Lower leg skin (tissue), 4 donors: ENCODE measurements around the gene NOX5. TPM values are rescaled to one million over a fixed set of nuclear protein-coding genes. Genes with fewer than 3 reads are reported as not detected.

ENCODE experiments used
- DNase-seq, 2 donors: peaks; one replicate each; pipeline ENCODE4 v3.0.0-alpha.2; 2019; ENCODE audit warnings: low spot score in 2 of 2
- H3K4me3 ChIP-seq: fragments of 200-600 bp; sonication (generic); 2 replicates; pipeline ENCODE4 v1.5.1; 2017; ENCODE audit warnings: mild to moderate bottlenecking, low read depth; ENCODE audit not compliant: poor library complexity, severe bottlenecking
- POLR2A ChIP-seq, 2 donors: fragments of 450-650 bp; IDR thresholded peaks; one replicate each; pipeline ENCODE4 v1.6.1; 2016 to 2017; ENCODE audit warnings: antibody characterized with exemption in 2 of 2, mild to moderate bottlenecking in 1 of 2, moderate library complexity in 1 of 2
- WGBS, 2 donors: methylation state at CpG; one replicate each; pipeline ENCODE4 v1.1.5; 2018; 5-methylcytosine and 5-hydroxymethylcytosine counted together
- intact Hi-C: fragments of 100-400 bp; cut with DNase I; formaldehyde crosslinking; loops from one replicate; pipeline ENCODE4 v1.15.0; 2023; ENCODE audit warnings: low total_unique reads
- total RNA-seq, 4 donors: library from RNA; depleted of rRNA; stranded (reverse); fragments of >200 nt; gene quantifications; one replicate each; pipeline ENCODE4 v1.1.0, GENCODE V29; 2016
- TF ChIP-seq, protein P1 (sequence below), 3 donors: fragments of 450-650 bp; IDR thresholded peaks; one replicate each; pipeline ENCODE4 v1.5.1; 2016; ENCODE audit warnings: antibody characterized with exemption in 3 of 3, mild to moderate bottlenecking in 3 of 3, moderate library complexity in 2 of 3

Gene NOX5
- total RNA-seq, 4 donors from 2014 or later: 0.04 to 0.29 (median 0.12) TPM

DNA sequence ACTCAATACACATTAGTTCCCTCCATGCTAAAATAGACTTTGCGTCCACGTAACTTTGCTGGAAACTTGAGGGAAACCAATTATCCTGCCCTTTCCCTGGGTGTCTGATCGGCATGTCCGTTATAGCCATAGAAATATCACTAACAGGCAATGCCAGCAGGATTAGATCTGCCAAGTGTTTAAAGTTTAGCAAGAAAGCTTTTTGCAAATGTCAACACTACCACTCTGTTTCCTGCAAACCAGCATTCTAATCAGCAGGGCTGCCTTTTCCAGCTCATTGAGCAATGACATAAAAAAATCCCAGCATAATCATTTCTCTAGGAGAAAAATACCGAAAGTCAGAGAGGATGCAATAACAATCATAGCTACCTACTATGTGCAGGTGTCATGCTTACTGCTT, 60.9 kb downstream of the NOX5 start:
- TF ChIP-seq POLR2A (IDR thresholded peaks at IDR 0.05): no peak
- TF ChIP-seq, protein P1, sequence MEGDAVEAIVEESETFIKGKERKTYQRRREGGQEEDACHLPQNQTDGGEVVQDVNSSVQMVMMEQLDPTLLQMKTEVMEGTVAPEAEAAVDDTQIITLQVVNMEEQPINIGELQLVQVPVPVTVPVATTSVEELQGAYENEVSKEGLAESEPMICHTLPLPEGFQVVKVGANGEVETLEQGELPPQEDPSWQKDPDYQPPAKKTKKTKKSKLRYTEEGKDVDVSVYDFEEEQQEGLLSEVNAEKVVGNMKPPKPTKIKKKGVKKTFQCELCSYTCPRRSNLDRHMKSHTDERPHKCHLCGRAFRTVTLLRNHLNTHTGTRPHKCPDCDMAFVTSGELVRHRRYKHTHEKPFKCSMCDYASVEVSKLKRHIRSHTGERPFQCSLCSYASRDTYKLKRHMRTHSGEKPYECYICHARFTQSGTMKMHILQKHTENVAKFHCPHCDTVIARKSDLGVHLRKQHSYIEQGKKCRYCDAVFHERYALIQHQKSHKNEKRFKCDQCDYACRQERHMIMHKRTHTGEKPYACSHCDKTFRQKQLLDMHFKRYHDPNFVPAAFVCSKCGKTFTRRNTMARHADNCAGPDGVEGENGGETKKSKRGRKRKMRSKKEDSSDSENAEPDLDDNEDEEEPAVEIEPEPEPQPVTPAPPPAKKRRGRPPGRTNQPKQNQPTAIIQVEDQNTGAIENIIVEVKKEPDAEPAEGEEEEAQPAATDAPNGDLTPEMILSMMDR (IDR thresholded peaks at IDR 0.05): no peak
- 84 to 88% methylated on average over 5 of the region's 5 CpGs for WGBS, 2 donors
- intact Hi-C loops: no loop called here
- DNase-seq: no peak
- H3K4me3 ChIP-seq: no peak overlapping the region

DNA sequence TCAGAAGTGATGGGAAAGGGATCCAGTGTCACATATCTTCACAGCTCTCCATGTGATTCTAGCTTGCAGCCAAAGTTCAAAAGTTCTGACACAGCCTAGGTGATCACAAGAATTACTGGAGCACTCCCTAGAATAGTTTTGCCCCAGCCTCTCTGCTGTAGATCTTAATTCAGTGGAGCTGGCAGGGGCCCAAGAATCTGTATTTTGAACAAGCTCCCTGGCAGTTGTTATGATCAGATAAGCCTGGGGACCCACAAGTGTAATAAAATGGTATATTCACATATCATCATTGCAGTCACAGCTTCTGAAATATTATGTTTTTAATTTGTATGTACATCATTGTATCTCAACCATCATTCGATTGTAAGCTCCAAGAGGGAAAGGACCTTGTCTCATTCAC, 62.3 kb downstream of the NOX5 start:
- TF ChIP-seq, protein P1 (IDR thresholded peaks at IDR 0.05): no peak
- no peak for TF ChIP-seq POLR2A (IDR thresholded peaks at IDR 0.05)
- no peak overlapping the region for H3K4me3 ChIP-seq
- DNase-seq: no peak
- WGBS, 2 donors: 89 to 94% methylated on average over 1 of the region's 1 CpG
- intact Hi-C loops: no loop called here

DNA sequence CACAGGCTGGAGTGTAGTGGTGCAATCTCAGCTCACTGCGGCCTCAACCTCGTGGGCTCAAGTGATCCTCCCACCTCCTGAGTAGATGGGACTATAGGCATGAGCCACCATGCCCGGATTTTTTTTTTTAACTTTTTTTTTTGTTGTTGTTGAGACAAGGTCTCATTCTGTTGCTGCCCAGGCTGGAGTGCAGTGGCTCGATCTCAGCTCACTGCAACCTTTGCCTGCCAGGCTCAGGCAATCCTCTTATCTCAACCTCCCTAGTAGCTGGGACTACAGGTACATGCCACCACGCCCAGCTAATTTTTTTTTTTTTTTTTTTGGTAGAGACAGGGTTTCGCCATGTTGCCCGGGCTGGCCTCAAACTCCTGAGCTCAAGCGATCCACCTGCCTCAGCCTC, 64.1 kb downstream of the NOX5 start:
- no peak for DNase-seq
- WGBS, 2 donors: 92 to 95% methylated on average over 8 of the region's 8 CpGs
- no peak overlapping the region for H3K4me3 ChIP-seq
- intact Hi-C loops: no loop called here
- no peak for TF ChIP-seq POLR2A (IDR thresholded peaks at IDR 0.05)
- TF ChIP-seq, protein P1 (IDR thresholded peaks at IDR 0.05): no peak

DNA sequence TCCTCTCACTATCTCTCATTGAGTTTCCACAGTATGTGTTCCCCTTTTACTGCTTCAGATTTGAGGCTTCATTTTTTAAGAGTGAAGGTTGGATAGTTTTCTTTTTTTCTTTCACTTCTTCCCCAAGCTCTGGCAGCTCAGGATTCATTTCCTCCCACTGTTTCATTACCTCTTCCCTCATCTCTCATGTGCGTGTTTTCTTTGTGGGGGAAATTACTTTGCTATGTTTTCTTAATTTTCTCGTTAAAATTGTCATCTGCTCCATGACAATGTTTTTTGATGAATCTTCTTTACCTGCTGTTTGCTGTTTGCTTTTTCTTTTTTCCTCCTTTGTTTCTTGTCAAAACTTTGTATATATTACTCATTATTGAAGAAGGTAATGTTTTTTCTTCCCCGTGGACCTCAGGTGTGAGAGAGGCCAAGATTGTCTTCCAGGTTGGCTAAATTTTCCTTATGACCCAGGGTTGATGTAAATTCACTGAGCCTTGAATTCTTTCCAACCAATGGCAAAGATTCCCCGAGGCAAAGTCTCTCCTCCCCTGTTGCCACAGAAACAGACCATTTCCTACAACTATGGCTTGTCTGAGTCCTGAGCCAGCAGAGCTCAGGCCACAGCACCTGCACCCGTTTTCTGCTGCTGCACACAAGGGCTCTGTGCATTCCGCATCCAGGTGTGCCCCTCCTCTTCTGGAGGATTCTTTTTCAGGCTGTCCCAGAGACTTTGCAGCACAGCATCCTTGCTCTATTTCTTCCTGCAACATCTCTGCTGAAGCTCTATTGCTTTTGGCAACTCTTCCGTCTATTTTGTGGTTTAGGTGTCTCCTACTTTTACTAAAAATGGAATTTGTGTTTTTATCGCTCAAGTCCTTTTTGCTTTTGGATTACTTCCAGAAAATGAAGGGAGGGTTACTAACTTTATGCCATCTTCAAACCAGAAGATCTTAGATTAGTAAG, 66.1 kb downstream of the NOX5 start:
- 48 to 53% methylated on average over 8 of the region's 8 CpGs for WGBS, 2 donors
- TF ChIP-seq POLR2A (IDR thresholded peaks at IDR 0.05): no peak
- TF ChIP-seq, protein P1 (IDR thresholded peaks at IDR 0.05): no peak
- intact Hi-C loops: no loop called here
- no peak overlapping the region for H3K4me3 ChIP-seq
- DNase-seq: no peak

DNA sequence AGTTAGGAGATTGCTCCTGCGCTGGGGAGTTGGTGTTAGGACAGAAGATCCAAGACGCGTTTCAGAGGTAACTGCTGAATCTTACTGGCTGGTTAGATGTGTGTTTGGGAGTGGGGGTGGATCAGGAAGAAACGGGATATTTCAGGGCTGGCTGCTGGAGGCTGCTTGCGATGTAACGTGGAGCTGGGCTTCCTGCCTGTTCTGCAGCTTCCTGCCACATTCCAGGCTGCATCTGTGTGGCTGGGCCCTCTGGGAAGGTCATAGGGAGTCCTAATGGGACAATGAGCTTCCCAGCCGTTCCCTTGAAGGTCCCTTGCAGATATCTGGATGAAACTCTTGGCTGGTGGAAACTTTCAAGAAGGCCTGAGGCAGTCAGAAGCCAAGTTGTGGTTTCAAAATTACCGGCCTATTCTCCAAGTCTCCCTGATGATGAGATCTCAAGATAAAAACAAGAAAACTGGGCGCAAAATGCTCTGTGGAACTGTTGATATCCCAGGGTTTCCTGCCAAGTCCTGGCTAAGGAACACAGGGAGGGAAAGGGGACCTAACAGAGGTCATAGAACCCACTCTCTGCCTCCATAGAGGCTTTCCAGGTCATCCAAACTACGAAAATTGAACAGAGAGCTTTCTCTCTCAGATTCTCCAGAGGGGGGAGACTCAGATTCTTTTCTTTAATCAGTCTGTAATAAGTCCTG, 67.0 kb downstream of the NOX5 start:
- intact Hi-C loops: no loop called here
- no peak for DNase-seq
- TF ChIP-seq, protein P1 (IDR thresholded peaks at IDR 0.05): no peak
- TF ChIP-seq POLR2A (IDR thresholded peaks at IDR 0.05): no peak
- no peak overlapping the region for H3K4me3 ChIP-seq
- WGBS, 2 donors: 26 to 32% methylated on average over 10 of the region's 10 CpGs
